Neural progenitor cell (in vitro differentiated cells): ENCODE measurements around the gene MICALL2. TPM values are rescaled to one million over a fixed set of nuclear protein-coding genes. Genes with fewer than 3 reads are reported as not detected.

ENCODE experiments used
- DNase-seq: peaks from one replicate; pipeline ENCODE4 v3.0.0-alpha.2; 2016; ENCODE audit warnings: low spot score
- H2AFZ ChIP-seq: fragments of 200-600 bp; sonication (generic); replicated peaks from 2 replicates; pipeline ENCODE4 v1.6.1; 2016; ENCODE audit warnings: antibody characterized with exemption
- H3F3A ChIP-seq: fragments of 200-600 bp; sonication (generic); 2 replicates; pipeline ENCODE4 v1.6.1; 2016; ENCODE audit warnings: antibody characterized with exemption, low read depth
- H3K27ac ChIP-seq: fragments of 200-600 bp; sonication (generic); 2 replicates; pipeline ENCODE4 v1.5.1; 2016; ENCODE audit warnings: mild to moderate bottlenecking
- H3K27me3 ChIP-seq: fragments of 200-600 bp; sonication (generic); 2 replicates; pipeline ENCODE4 v1.6.1; 2016; ENCODE audit warnings: mild to moderate bottlenecking, moderate library complexity
- H3K36me3 ChIP-seq: fragments of 200-600 bp; sonication (generic); 2 replicates; pipeline ENCODE4 v1.5.1; 2016
- H3K4me1 ChIP-seq: fragments of 200-600 bp; sonication (generic); 2 replicates; pipeline ENCODE4 v1.6.1; 2016; ENCODE audit warnings: mixed run types
- H3K4me2 ChIP-seq: fragments of 200-600 bp; sonication (generic); 2 replicates; pipeline ENCODE4 v1.6.1; 2016
- H3K4me3 ChIP-seq: fragments of 200-600 bp; sonication (generic); 2 replicates; pipeline ENCODE4 v1.5.1; 2016
- H3K79me2 ChIP-seq: fragments of 200-600 bp; sonication (generic); 2 replicates; pipeline ENCODE4 v1.6.1; 2016; ENCODE audit warnings: low read depth
- H3K9ac ChIP-seq: fragments of 200-600 bp; sonication (generic); 2 replicates; pipeline ENCODE4 v1.6.1; 2016
- H3K9me3 ChIP-seq: fragments of 200-600 bp; sonication (generic); 2 replicates; pipeline ENCODE4 v1.5.1; 2016; ENCODE audit warnings: low read depth
- H4K20me1 ChIP-seq: fragments of 200-600 bp; sonication (generic); 2 replicates; pipeline ENCODE4 v1.6.1; 2016; ENCODE audit warnings: low read depth
- H3K27ac Mint-ChIP-seq: 3 replicates; pipeline ENCODE4 v1.8.0; 2021; ENCODE audit warnings: mixed read lengths
- H3K27me3 Mint-ChIP-seq: 2 replicates; pipeline ENCODE4 v1.8.0; 2022; ENCODE audit warnings: low read depth, mild to moderate bottlenecking, inconsistent platforms, moderate library complexity, mixed read lengths; ENCODE audit not compliant: insufficient read depth
- H3K36me3 Mint-ChIP-seq: 3 replicates; pipeline ENCODE4 v1.8.0; 2021; ENCODE audit warnings: mixed read lengths
- H3K4me1 Mint-ChIP-seq: 3 replicates; pipeline ENCODE4 v1.8.0; 2021; ENCODE audit warnings: mixed read lengths
- H3K4me3 Mint-ChIP-seq: 3 replicates; pipeline ENCODE4 v1.8.0; 2021; ENCODE audit warnings: mild to moderate bottlenecking, moderate library complexity, mixed read lengths
- H3K9me3 Mint-ChIP-seq: 3 replicates; pipeline ENCODE4 v1.8.0; 2020; ENCODE audit warnings: mixed read lengths
- EZH2 ChIP-seq: fragments of 200-600 bp; sonication (generic); IDR thresholded peaks from 2 replicates; pipeline ENCODE4 v1.6.1; 2017; ENCODE audit warnings: antibody characterized with exemption, mild to moderate bottlenecking, moderate library complexity
- EZH2phosphoT487 ChIP-seq: fragments of 200-600 bp; sonication (generic); IDR thresholded peaks from 2 replicates; pipeline ENCODE4 v1.6.1; 2017; ENCODE audit warnings: antibody characterized with exemption
- total RNA-seq: library from RNA; depleted of rRNA; stranded (reverse); fragments of >200 nt; gene quantifications from 2 replicates; pipeline ENCODE4 v1.2.3, GENCODE V29; 2015; ENCODE audit warnings: low replicate concordance
- TF ChIP-seq, protein P1 (sequence below): fragments of 200-600 bp; sonication (generic); IDR thresholded peaks from 2 replicates; pipeline ENCODE4 v1.5.1; 2017; ENCODE audit warnings: antibody characterized with exemption, mild to moderate bottlenecking

The MICALL2 gene
- total RNA-seq: 6.0 and 22.7 TPM in 2 replicates

DNA sequence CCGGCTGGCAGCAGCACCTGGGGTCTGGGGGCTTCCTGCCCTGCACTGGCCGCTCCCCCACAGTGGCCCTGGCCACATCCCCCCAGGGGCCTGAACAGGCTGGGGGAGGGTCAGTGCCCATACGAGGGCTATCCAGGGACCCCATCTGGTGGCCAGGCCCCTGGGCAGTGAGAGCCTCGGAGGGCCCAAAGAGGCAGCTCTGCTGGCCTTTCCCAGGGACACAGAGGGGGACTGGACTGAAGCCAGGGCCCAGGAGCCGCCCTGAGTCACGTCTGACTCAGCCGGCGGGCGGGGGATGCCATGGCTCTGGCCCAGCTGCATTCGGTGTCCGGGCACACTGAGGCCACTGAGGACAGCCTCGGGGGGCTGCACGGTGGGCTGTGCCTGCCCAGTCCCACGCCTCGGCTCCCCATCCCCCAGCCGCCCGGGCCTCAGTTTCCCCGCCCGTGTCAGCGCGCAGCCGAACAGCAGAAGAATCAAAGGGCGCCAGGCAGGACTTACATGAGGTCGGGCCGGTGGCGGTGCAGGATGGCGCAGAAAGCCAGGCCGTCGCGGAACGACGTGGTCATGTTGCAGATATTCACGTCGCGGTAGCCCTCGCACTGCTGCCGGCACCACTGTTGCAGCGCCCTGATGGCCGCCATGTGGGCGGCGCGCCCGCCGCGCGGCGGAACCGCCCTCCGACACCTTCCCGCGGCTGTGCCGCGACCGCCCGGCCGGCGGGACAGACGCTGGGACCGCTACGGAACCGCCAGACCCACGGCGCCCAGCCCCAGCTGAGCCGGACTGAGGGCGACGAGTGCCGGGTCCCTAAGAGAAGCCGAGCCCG is at the start of gene MICALL2:
MICALL2 (minus strand) TSS at position 788 of the 829 bp plus-strand sequence; CDS start at position 644, 144 bp downstream.
- Histone ChIP-seq H3K4me2 (peak within 1 kb of the TSS; percentile 98), H3K27ac (no peak within 1 kb of the TSS), H3K36me3 (no peaks in the 10 kb centered on the region), H3F3A (peaks cover 18% of the 10 kb centered on the region), H3K79me2 (no peaks in the 10 kb centered on the region), H3K9me3 (no peaks in the 10 kb centered on the region), H3K27me3 (no peaks in the 10 kb centered on the region), H3K4me3 (peak within 1 kb of the TSS; percentile 78), H4K20me1 (peaks cover 7% of the 10 kb centered on the region), H3K9ac (peak within 1 kb of the TSS; percentile 43), H3K4me1 (peaks cover 11% of the 10 kb centered on the region), H2AFZ (peak within 1 kb of the TSS; percentile 38)
- peak within 1 kb of the TSS; percentile 79 for H3K4me3 Mint-ChIP-seq
- H3K36me3 Mint-ChIP-seq: no peaks in the 10 kb centered on the region
- peak; percentile 55 for DNase-seq
- H3K27me3 Mint-ChIP-seq: peaks cover 6% of the 10 kb centered on the region
- no peak within 1 kb of the TSS for H3K27ac Mint-ChIP-seq
- no peaks in the 10 kb centered on the region for H3K9me3 Mint-ChIP-seq
- TF ChIP-seq, protein P1, sequence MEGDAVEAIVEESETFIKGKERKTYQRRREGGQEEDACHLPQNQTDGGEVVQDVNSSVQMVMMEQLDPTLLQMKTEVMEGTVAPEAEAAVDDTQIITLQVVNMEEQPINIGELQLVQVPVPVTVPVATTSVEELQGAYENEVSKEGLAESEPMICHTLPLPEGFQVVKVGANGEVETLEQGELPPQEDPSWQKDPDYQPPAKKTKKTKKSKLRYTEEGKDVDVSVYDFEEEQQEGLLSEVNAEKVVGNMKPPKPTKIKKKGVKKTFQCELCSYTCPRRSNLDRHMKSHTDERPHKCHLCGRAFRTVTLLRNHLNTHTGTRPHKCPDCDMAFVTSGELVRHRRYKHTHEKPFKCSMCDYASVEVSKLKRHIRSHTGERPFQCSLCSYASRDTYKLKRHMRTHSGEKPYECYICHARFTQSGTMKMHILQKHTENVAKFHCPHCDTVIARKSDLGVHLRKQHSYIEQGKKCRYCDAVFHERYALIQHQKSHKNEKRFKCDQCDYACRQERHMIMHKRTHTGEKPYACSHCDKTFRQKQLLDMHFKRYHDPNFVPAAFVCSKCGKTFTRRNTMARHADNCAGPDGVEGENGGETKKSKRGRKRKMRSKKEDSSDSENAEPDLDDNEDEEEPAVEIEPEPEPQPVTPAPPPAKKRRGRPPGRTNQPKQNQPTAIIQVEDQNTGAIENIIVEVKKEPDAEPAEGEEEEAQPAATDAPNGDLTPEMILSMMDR: no peak
- no peak for TF ChIP-seq EZH2
- no peak for TF ChIP-seq EZH2phosphoT487
- peaks cover 24% of the 10 kb centered on the region for H3K4me1 Mint-ChIP-seq

DNA sequence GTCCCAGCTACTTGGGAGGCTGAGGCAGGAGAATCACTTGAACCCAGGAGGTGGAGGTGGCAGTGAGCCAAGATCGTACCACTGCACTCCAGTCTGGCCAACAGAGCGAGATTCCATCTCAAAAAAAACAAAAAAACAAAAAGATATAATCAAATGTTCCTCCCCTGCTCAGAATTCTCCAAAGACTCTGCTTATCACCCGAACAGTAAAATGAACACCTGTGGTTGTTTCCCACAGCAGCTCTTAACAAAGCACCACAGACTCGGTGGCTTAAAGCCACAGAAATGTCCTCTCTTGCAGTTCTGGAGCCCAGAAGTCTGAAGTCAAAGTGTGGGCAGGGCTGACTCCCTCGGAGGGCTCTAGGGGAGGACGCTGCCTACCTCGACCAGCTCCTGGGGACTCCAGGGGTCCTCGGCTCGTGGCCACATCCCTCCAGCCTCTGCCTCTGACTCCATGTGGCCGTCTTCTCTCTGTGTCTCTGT is 49.0 kb upstream of the MICALL2 start:
- peaks cover 8% of the 10 kb centered on the region for H4K20me1 ChIP-seq
- Mint-ChIP-seq H3K27me3 (peaks cover 6% of the 10 kb centered on the region), H3K4me1 (peaks cover 8% of the 10 kb centered on the region), H3K9me3 (no peaks in the 10 kb centered on the region), H3K27ac (no peak overlapping the region), H3K4me3 (peak overlapping the region; percentile 25), H3K36me3 (no peaks in the 10 kb centered on the region)
- peaks cover 15% of the 10 kb centered on the region for H3F3A ChIP-seq
- no peaks in the 10 kb centered on the region for H3K9me3 ChIP-seq
- no peak overlapping the region for H3K27ac ChIP-seq
- no peaks in the 10 kb centered on the region for H3K36me3 ChIP-seq
- peaks cover under 1% of the 10 kb centered on the region for H3K4me1 ChIP-seq
- no peak overlapping the region for H3K4me2 ChIP-seq
- TF ChIP-seq EZH2 (no peak), EZH2phosphoT487 (no peak)
- TF ChIP-seq, protein P1: no peak
- no peak overlapping the region for H3K9ac ChIP-seq
- no peak overlapping the region for H3K4me3 ChIP-seq
- H3K79me2 ChIP-seq: peaks cover 8% of the 10 kb centered on the region
- no peaks in the 10 kb centered on the region for H3K27me3 ChIP-seq
- H2AFZ ChIP-seq: no peak overlapping the region
- no peak for DNase-seq

DNA sequence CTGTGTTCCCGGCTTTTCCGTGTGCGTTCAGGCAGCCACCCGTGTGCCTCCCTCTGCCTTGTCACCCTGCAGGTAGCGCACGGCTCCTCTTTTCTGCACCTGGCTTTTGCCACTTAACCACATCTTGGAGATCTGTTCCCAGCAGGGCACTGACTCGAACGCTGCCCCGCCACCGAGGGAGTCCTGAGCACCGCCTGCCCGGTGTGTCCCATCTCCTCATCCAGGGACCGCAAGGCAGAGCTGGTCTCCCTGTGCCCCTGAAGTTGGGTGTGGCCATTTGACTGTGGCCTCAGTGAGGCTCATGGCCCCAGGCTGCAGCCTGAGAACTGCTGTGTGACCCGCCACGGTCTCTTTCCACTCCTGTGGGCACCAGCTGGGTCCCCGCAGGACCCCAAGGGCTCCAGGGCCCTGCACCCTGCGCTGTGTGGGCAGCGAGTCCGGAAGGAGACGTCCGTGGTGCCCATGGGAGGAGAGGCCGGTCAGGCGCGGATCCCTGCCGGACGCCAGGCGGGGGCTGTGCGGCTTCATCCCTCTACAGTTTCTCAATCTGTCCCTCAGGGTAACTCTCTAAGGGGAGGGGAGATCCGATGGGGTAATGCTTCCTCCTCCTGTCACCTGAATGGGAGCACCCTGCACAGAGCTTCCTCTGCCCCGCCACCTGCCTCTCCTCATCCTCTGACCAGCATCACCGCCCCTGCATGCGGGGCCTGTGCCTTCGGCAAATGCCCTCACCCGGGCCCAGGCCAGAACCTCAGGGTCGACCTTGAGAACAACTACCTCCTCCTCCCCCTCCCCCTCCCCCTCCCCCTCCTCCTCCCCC is 46.7 kb upstream of the MICALL2 start:
- Mint-ChIP-seq H3K27me3 (peaks cover 6% of the 10 kb centered on the region), H3K27ac (no peak overlapping the region), H3K36me3 (peaks cover 8% of the 10 kb centered on the region), H3K9me3 (no peaks in the 10 kb centered on the region), H3K4me3 (peak overlapping the region; percentile 89), H3K4me1 (peaks cover 23% of the 10 kb centered on the region)
- H3F3A ChIP-seq: peaks cover 15% of the 10 kb centered on the region
- H4K20me1 ChIP-seq: peaks cover 23% of the 10 kb centered on the region
- no peak for DNase-seq
- no peaks in the 10 kb centered on the region for H3K36me3 ChIP-seq
- no peak overlapping the region for H3K9ac ChIP-seq
- H2AFZ ChIP-seq: no peak overlapping the region
- no peak for TF ChIP-seq EZH2phosphoT487
- no peak for TF ChIP-seq EZH2
- TF ChIP-seq, protein P1: no peak
- no peak overlapping the region for H3K4me2 ChIP-seq
- no peaks in the 10 kb centered on the region for H3K9me3 ChIP-seq
- no peaks in the 10 kb centered on the region for H3K27me3 ChIP-seq
- H3K4me1 ChIP-seq: peaks cover 6% of the 10 kb centered on the region
- H3K27ac ChIP-seq: no peak overlapping the region
- H3K4me3 ChIP-seq: no peak overlapping the region
- H3K79me2 ChIP-seq: peaks cover 32% of the 10 kb centered on the region
